ENCODE results near the gene ZNF585A.
"Not testable (repeated sequence)": the region's sequence is repeated elsewhere in the genome, so short reads cannot be mapped to it uniquely, and the experiment has no call there.

The ZNF585A gene

DNA sequence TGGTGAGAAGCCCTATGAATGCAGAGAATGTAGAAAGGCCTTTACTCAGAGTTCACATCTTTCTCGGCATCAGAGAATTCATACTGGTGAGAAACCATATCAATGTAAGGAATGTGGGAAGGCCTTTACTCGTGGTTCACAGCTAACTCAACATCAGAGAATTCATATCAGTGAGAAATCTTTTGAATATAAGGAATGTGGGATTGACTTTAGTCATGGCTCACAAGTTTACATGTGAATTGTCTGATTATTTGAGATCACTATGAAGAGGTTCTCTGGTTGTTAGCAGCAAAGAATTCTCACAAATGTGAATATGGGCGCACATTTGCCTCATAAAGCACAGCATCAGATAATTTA, 43.7 kb downstream of the ZNF585A start:
- Mint-ChIP-seq H3K36me3 (ENCODE audit: low read depth) (peaks cover 32% of the 10 kb centered on the region), H3K4me3 (no peak overlapping the region), H3K4me1 (ENCODE audit: low read depth) (no peaks in the 10 kb centered on the region), H3K27me3 (no peaks in the 10 kb centered on the region), H3K9me3 (peaks cover 76% of the 10 kb centered on the region), H3K27ac (no peak overlapping the region)
- intact Hi-C loops (cut with micrococcal nuclease), result no loop called here

DNA sequence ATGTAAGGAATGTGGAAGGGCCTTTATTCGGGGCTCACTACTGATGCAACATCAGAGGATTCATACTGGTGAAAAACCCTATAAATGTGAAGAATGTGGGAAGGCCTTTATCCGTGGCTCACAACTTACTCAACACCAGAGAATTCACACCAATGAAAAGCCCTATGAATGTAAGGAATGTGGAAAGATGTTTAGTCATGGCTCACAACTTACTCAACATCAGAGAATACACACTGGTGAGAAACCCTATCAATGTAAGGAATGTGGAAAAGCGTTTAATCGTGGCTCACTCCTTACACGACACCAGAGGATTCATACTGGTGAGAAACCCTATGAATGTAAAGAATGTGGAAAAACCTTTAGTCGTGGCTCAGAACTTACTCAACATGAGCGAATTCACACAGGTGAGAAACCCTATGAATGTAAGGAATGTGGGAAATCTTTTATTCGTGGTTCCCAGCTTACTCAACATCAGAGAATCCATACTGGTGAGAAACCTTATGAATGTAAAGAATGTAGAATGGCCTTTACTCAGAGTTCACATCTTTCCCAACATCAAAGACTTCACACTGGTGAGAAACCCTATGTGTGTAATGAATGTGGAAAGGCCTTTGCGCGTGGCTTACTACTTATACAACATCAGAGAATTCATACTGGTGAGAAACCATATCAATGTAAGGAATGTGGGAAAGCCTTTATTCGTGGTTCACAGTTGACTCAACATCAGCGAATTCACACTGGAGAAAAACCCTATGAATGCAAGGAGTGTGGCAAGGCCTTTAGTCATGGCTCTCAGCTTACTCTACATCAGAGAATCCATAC, 44.3 kb downstream of the ZNF585A start:
- peaks cover 76% of the 10 kb centered on the region for H3K9me3 Mint-ChIP-seq
- intact Hi-C loops (cut with micrococcal nuclease), result no loop called here
- H3K27ac Mint-ChIP-seq, result no peak overlapping the region
- peaks cover 35% of the 10 kb centered on the region for H3K36me3 Mint-ChIP-seq (ENCODE audit: low read depth)
- H3K4me1 Mint-ChIP-seq (ENCODE audit: low read depth), result no peaks in the 10 kb centered on the region
- no peak overlapping the region for H3K4me3 Mint-ChIP-seq
- H3K27me3 Mint-ChIP-seq, result no peaks in the 10 kb centered on the region

DNA sequence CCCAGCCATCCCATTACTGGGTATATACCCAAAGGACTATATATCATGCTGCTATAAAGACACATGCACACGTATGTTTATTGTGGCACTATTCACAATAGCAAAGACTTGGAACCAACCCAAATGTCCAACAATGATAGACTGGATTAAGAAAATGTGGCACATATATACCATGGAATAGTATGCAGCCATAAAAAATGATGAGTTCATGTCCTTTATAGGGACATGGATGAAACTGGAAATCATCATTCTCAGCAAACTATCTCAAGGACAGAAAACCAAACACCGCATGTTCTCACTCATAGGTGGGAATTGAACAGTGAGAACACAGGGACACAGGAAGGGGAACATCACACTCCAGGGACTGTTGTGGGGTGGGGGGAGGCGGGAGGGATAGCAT, 50.4 kb downstream of the ZNF585A start:
- Mint-ChIP-seq H3K36me3 (ENCODE audit: low read depth) (peaks cover 35% of the 10 kb centered on the region), H3K9me3 (peaks cover 92% of the 10 kb centered on the region)
- H3K4me1 Mint-ChIP-seq (ENCODE audit: low read depth); H3K27ac Mint-ChIP-seq; intact Hi-C loops (cut with micrococcal nuclease); H3K4me3 Mint-ChIP-seq; H3K27me3 Mint-ChIP-seq: not testable (repeated sequence)

DNA sequence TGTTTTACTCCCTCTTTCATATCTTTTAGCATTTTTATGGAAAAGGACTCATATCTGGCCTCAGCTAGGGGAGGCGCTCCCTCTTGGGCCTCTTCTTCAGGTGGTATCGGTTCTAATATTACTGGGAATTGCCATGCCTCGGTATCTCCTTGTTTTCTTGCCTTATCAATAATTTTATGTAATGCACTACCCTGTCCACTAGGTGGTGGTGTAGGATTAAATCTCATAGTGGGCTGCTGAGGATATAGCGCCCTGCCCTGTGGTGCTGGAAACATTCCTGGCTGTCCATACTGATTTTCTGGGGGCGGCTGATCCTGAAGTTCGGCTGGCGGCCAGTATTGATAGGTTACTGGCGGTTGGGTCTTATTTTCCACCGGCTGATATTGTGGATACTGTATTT, 58.5 kb downstream of the ZNF585A start:
- H3K27me3 Mint-ChIP-seq, result no peaks in the 10 kb centered on the region
- H3K4me3 Mint-ChIP-seq, result no peak overlapping the region
- H3K9me3 Mint-ChIP-seq, result peaks cover 94% of the 10 kb centered on the region
- peaks cover 83% of the 10 kb centered on the region for H3K36me3 Mint-ChIP-seq (ENCODE audit: low read depth)
- intact Hi-C loops (cut with micrococcal nuclease), result no loop called here
- H3K27ac Mint-ChIP-seq, result no peak overlapping the region
- H3K4me1 Mint-ChIP-seq (ENCODE audit: low read depth), result no peaks in the 10 kb centered on the region

DNA sequence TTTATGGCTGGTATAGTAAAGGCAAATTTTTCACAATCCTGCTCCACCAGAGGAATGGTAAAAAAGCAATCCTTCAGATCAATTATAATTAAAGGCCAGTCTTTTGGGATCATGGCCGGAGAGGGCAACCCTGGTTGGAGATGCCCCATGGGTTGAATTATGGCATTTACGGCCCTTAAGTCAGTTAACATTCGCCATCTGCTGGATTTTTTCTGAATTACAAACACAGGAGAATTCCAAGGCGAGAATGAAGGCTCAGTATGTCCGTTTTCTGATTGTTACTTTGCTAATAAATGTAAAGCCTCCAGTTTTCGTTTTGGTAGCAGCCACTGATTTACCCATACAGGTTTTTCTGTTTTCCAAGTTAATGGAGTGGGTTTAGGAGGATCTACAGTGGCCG, 60.7 kb downstream of the ZNF585A start:
- Mint-ChIP-seq H3K36me3 (ENCODE audit: low read depth) (peaks cover 98% of the 10 kb centered on the region), H3K9me3 (peaks cover 95% of the 10 kb centered on the region)
- H3K4me3 Mint-ChIP-seq; intact Hi-C loops (cut with micrococcal nuclease); H3K4me1 Mint-ChIP-seq (ENCODE audit: low read depth); H3K27me3 Mint-ChIP-seq; H3K27ac Mint-ChIP-seq: not testable (repeated sequence)

DNA sequence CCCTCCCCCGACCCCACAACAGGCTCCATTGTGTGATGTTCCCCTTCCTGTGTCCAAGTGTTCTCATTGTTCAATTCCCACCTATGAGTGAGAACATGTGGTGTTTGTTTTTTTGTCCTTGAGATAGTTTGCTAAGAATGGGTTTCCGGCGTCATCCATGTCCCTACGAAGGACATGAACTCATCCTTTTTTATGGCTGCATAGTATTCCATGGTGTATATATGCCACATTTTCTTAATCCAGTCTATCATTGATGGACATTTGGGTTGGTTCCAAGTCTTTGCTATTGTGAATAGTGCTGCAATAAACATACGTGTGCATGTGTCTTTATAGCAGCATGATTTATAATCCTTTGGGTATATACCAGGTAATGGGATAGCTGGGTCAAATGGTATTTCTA, 68.4 kb downstream of the ZNF585A start:
- H3K36me3 Mint-ChIP-seq (ENCODE audit: low read depth), result peaks cover 100% of the 10 kb centered on the region
- H3K4me1 Mint-ChIP-seq (ENCODE audit: low read depth); intact Hi-C loops (cut with micrococcal nuclease); H3K27ac Mint-ChIP-seq; H3K4me3 Mint-ChIP-seq; H3K27me3 Mint-ChIP-seq: not testable (repeated sequence)
- H3K9me3 Mint-ChIP-seq, result peaks cover 99% of the 10 kb centered on the region

DNA sequence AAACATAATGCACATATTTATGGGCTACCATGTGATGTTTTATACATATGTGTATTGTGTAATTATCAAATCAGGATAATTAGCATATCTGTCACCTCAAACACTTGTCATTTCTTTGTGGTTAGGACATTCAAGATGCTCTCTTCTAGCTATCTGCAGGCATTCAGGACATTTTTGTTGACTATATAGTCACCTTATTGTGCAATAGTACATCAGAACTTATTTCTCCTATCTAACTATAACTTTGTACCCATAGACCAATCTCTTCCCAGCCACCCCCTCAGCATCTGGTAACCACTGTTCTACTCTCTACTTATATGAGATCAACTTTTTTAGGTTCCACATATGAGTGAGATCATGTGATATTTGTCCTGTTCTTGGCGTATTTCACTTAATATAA, 73.9 kb downstream of the ZNF585A start:
- Mint-ChIP-seq H3K9me3 (peaks cover 82% of the 10 kb centered on the region), H3K27me3 (no peaks in the 10 kb centered on the region), H3K36me3 (ENCODE audit: low read depth) (peaks cover 99% of the 10 kb centered on the region), H3K27ac (no peak overlapping the region), H3K4me1 (ENCODE audit: low read depth) (no peaks in the 10 kb centered on the region), H3K4me3 (no peak overlapping the region)
- intact Hi-C loops (cut with micrococcal nuclease), result no loop called here

DNA sequence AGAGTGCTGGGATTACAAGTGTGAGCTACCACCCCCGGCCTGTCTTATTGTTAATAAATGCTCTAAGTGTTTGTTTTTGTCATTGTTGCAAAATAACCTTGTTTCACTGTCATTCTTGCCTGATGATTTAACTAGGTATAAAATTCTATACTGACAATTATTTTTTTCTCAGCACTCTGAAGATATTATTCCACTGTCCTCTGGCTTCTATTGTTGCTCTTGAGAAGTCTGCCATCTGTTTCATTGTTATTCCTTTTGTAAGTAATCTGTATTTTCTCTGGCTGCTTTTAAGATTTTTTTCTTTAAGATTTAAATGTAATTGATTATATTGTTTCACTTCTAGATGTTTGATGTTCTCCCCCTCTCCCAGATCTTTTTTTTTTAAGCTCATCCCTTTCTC, 76.6 kb downstream of the ZNF585A start:
- intact Hi-C loops (cut with micrococcal nuclease), result no loop called here
- Mint-ChIP-seq H3K9me3 (peaks cover 80% of the 10 kb centered on the region), H3K27ac (no peak overlapping the region), H3K4me1 (ENCODE audit: low read depth) (no peaks in the 10 kb centered on the region), H3K4me3 (no peak overlapping the region), H3K36me3 (ENCODE audit: low read depth) (peaks cover 99% of the 10 kb centered on the region), H3K27me3 (no peaks in the 10 kb centered on the region)
